Neural cell (in vitro differentiated cells): ENCODE measurements around the gene MED16.

Experiments
- CTCF ChIP-seq: fragments of 450-650 bp; IDR thresholded peaks from 2 replicates; pipeline ENCODE4 v1.5.1; 2014; ENCODE audit warnings: antibody characterized with exemption, mild to moderate bottlenecking, moderate library complexity; ENCODE audit not compliant: poor library complexity, severe bottlenecking
- POLR2AphosphoS5 ChIP-seq: IDR thresholded peaks from 2 replicates; pipeline ENCODE4 v1.6.1; 2012
- TAF1 ChIP-seq: IDR thresholded peaks from 2 replicates; pipeline ENCODE4 v1.6.1; 2012; ENCODE audit warnings: low read depth

- TF ChIP-seq CTCF (no peak), POLR2AphosphoS5 (no peak), TAF1 (no peak)
Measured at GRCh38 chr19:866769-867300, 26.2 kb downstream of the MED16 start.
